HepG2 (cell line): ENCODE results near the gene PML. TPM values are rescaled to one million over a fixed set of nuclear protein-coding genes. Genes with fewer than 3 reads are reported as not detected.

Experiments used
- ATAC-seq: fragments of 200-7000 bp; cut with Tn5 transposase; 3 replicates; pipeline ENCODE4 v1.9.1; 2020; ENCODE audit warnings: mild to moderate bottlenecking, moderate library complexity
- BruUV-seq: library from RNA; stranded (reverse); fragments of 400-500 nt; replicated peaks from 2 replicates; lab custom pipeline; 2021; lab: Mats Ljungman, UMichigan
- CTCF ChIA-PET: fragments of 300-600 bp; formaldehyde crosslinking; extraction: SDS; loops from one replicate; lab custom pipeline; 2021; ENCODE audit warnings: low total read pairs, inconsistent platforms, low intra/inter-chr PET ratio; lab: Yijun Ruan, JAX
- POLR2A ChIA-PET: fragments of 350-600 bp; sonication (Branson Sonifier 250); formaldehyde crosslinking; loops from one replicate; lab custom pipeline; 2020; ENCODE audit warnings: antibody characterized with exemption, inconsistent platforms; lab: Yijun Ruan, JAX
- DNase-seq: peaks from one replicate; pipeline ENCODE4 v3.0.0-alpha.2; 2015; ENCODE audit warnings: low spot score
- FAIRE-seq: peaks from 3 replicates; lab custom pipeline; 2011; peaks lifted over from hg19 to GRCh38; lab: Jason Lieb, UNC
- H2AFZ ChIP-seq: one replicate; pipeline ENCODE4 v1.6.1; 2011; ENCODE audit warnings: low read length, inconsistent platforms
- H3K27ac ChIP-seq: fragments of 300-600 bp; 3 replicates; pipeline ENCODE4 v1.8.0; 2011; ENCODE audit warnings: mixed run types, mild to moderate bottlenecking, mixed read lengths, low read length, inconsistent platforms; ENCODE audit not compliant: insufficient read depth; ENCODE audit errors: extremely low read length
- H3K27me3 ChIP-seq, 2 experiments: fragments of 200-600 bp in 1 of 2; 2 replicates in 1 of 2; 3 replicates in 1 of 2; pipeline versions ENCODE4 v1.6.0 to v1.8.0; 2011; ENCODE audit warnings: low read length in 2 of 2, mild to moderate bottlenecking in 2 of 2, moderate library complexity in 2 of 2, inconsistent platforms in 1 of 2; ENCODE audit not compliant: insufficient read depth in 2 of 2, control insufficient read depth in 1 of 2
- H3K36me3 ChIP-seq, 2 experiments: fragments of 200-600 bp in 1 of 2; replicated peaks in 1 of 2; 2 replicates in 1 of 2; 3 replicates in 1 of 2; pipeline versions ENCODE4 v1.5.1 to v1.8.0; 2011; ENCODE audit warnings: low read length in 2 of 2, inconsistent platforms in 1 of 2; ENCODE audit not compliant: insufficient read depth in 2 of 2, control insufficient read depth in 1 of 2
- H3K4me1 ChIP-seq: 2 replicates; pipeline ENCODE4 v1.5.1; 2012; ENCODE audit warnings: low read length, inconsistent platforms; ENCODE audit not compliant: insufficient read depth
- H3K4me2 ChIP-seq: 2 replicates; pipeline ENCODE4 v1.6.0; 2011; ENCODE audit warnings: low read depth, low read length, inconsistent platforms
- H3K4me3 ChIP-seq, 3 experiments: fragments of 200-600 bp in 1 of 3; sonication (generic), shearing (Covaris generic) in 1 of 3; replicated peaks in 1 of 3; 2 replicates each; pipeline ENCODE4 v1.5.1; 2011 to 2016; ENCODE audit warnings: low read length in 3 of 3, inconsistent platforms in 2 of 3, low read depth in 2 of 3, mild to moderate bottlenecking in 2 of 3, control low read depth in 1 of 3, mixed read lengths in 1 of 3; ENCODE audit not compliant: insufficient read depth in 1 of 3
- H3K79me2 ChIP-seq: one replicate; pipeline ENCODE4 v1.6.1; 2011; ENCODE audit warnings: low read length, inconsistent platforms; ENCODE audit not compliant: insufficient read depth
- H3K9ac ChIP-seq: 2 replicates; pipeline ENCODE4 v1.6.0; 2011; ENCODE audit warnings: mild to moderate bottlenecking, low read depth, low read length, inconsistent platforms; ENCODE audit not compliant: insufficient read depth
- H3K9me3 ChIP-seq: 2 replicates; pipeline ENCODE4 v1.5.1; 2012; ENCODE audit warnings: mild to moderate bottlenecking, low read length
- H4K20me1 ChIP-seq: 2 replicates; pipeline ENCODE4 v1.6.0; 2011; ENCODE audit warnings: inconsistent platforms, mild to moderate bottlenecking, low read length, moderate library complexity; ENCODE audit not compliant: insufficient read depth
- ARID3A ChIP-seq: IDR thresholded peaks from 2 replicates; pipeline ENCODE4 v1.6.1; 2012; ENCODE audit warnings: low read depth, low read length, improper control_type of control experiment
- HMG20B ChIP-seq: conservative IDR thresholded peaks from 2 replicates; pipeline ENCODE4 v1.6.1; 2016; ENCODE audit warnings: missing genetic modification reagents, missing compliant biosample characterization
- KLF15 ChIP-seq: sonication (generic); formaldehyde crosslinking; IDR thresholded peaks from 2 replicates; pipeline ENCODE4 v1.8.1; 2023; ENCODE audit warnings: borderline replicate concordance, mild to moderate bottlenecking, inconsistent platforms, missing genetic modification reagents, mixed read lengths
- RBM22 ChIP-seq: fragments of 200-400 bp; formaldehyde crosslinking; optimal IDR thresholded peaks from 2 replicates; pipeline ENCODE3; 2017; ENCODE audit warnings: mild to moderate bottlenecking, low read length, moderate library complexity
- RCOR2 ChIP-seq: IDR thresholded peaks from 2 replicates; pipeline ENCODE4 v1.6.1; 2016; ENCODE audit warnings: missing biosample characterization, missing genetic modification reagents
- RFXANK ChIP-seq: IDR thresholded peaks from 2 replicates; pipeline ENCODE4 v1.6.1; 2016
- ZFAT ChIP-seq: sonication (generic); formaldehyde crosslinking; conservative IDR thresholded peaks from 2 replicates; pipeline ENCODE4 v1.8.1; 2023; ENCODE audit warnings: missing genetic modification reagents, inconsistent platforms
- ZFP41 ChIP-seq: sonication (generic); formaldehyde crosslinking; IDR thresholded peaks from 2 replicates; pipeline ENCODE4 v1.4.0; 2020; ENCODE audit warnings: mild to moderate bottlenecking, missing genetic modification reagents, borderline replicate concordance
- ZNF136 ChIP-seq: sonication (generic); formaldehyde crosslinking; IDR thresholded peaks from 2 replicates; pipeline ENCODE4 v1.8.1; 2022; ENCODE audit warnings: low read depth, mild to moderate bottlenecking, moderate library complexity, missing genetic modification reagents
- ZNF451 ChIP-seq: sonication (generic); formaldehyde crosslinking; IDR thresholded peaks from 2 replicates; pipeline ENCODE4 v1.5.0; 2020; ENCODE audit warnings: mild to moderate bottlenecking, missing genetic modification reagents
- ZNF607 ChIP-seq: sonication (generic); formaldehyde crosslinking; IDR thresholded peaks from 2 replicates; pipeline ENCODE4 v1.5.1; 2020; ENCODE audit warnings: missing genetic modification reagents, mild to moderate bottlenecking, borderline replicate concordance
- WGBS: methylation state at CpG from one replicate; pipeline ENCODE4 v1.1.6; 2017; ENCODE audit warnings: low lambda C conversion rate; 5-methylcytosine and 5-hydroxymethylcytosine counted together
- in situ Hi-C: cut with HindIII; loops from 2 replicates; pipeline ENCODE4 v1.10.0; 2017; ENCODE audit warnings: low pct_unique_long_range_greater_than_20kb; ENCODE audit not compliant: extremely low pct_ligation_motif_present
- intact Hi-C: fragments of 100-400 bp; cut with micrococcal nuclease; formaldehyde crosslinking; loops from one replicate; pipeline ENCODE4 v1.10.0; 2022; ENCODE audit not compliant: unreplicated experiment
- polyA plus RNA-seq, 8 experiments: library from polyadenylated mRNA; depleted of rRNA in 3 of 8; stranded (reverse) in 7 of 8; unstranded in 1 of 8; fragments of >200 nt; fragmentation: Illumina TruSeq in 4 of 8; extraction: Trizol in 4 of 8; gene quantifications; 2 replicates each; pipeline versions ENCODE4 v1.2.1 to v1.2.3, GENCODE V29; 2011 to 2016; ENCODE audit warnings: low read depth in 4 of 8, missing spikeins in 1 of 8, mixed read lengths in 1 of 8; ENCODE audit not compliant: insufficient read depth in 1 of 8
- total RNA-seq, 5 experiments: library from RNA; depleted of rRNA; stranded (reverse); fragments of >200 nt; fragmentation: Illumina TruSeq; extraction: Trizol; gene quantifications; 2 replicates each; pipeline ENCODE4 v1.2.3, GENCODE V29; 2016; ENCODE audit warnings: low read depth in 1 of 5

Gene PML
- total and polyA plus RNA-seq, 2 of the 13 experiments (the other 11 are each of a cell fraction or from before 2014, with no cell fraction given) = 2.9 to 3.9 TPM

GRCh38 chr15:74038707-74039655, 44.5 kb downstream of the PML start:
- no peak overlapping the region for H3K27ac ChIP-seq
- H3K27me3 ChIP-seq = 0 out of 5 replicates have a peak, but pooled peaks cover 1 to 6% of the 10 kb centered on the region in 2 experiments
- no peak for ATAC-seq
- no peak overlapping the region for H2AFZ ChIP-seq
- no peaks in the 10 kb centered on the region for H4K20me1 ChIP-seq
- in situ Hi-C loops (loop anchor here (5.0 kb wide), 1 partner anchor 72 kb away; no protein-coding TSS in a partner anchor), intact Hi-C loops (no loop called here)
- no TSS peak for BruUV-seq
- WGBS = 66% methylated on average over 9 of the region's 9 CpGs
- no peaks in the 10 kb centered on the region for H3K4me1 ChIP-seq
- H3K9me3 ChIP-seq = no peaks in the 10 kb centered on the region
- ChIA-PET POLR2A (no interaction called here), CTCF (no interaction called here)
- TF ChIP-seq KLF15 (CRISPR knock-in tag) (no peak), ZFP41 (CRISPR knock-in tag) (no peak), ZNF451 (no peak), ARID3A (no peak), HMG20B (CRISPR knock-in tag) (no peak), ZNF136 (CRISPR knock-in tag) (no peak), ZNF607 (CRISPR knock-in tag) (no peak), RBM22 (no peak), RCOR2 (CRISPR knock-in tag) (no peak), ZFAT (CRISPR knock-in tag) (no peak), RFXANK (CRISPR knock-in tag) (no peak)
- TF ChIP-seq, all 625 proteins: peak for 0
- DNase-seq (no peak), FAIRE-seq (no peak)
- Histone ChIP-seq H3K36me3 (peaks cover 1 to 12% of the 10 kb centered on the region in 2 experiments; a peak in 2 of 5 replicates), H3K4me2 (no peak overlapping the region), H3K79me2 (no peaks in the 10 kb centered on the region), H3K9ac (no peak overlapping the region), H3K4me3 (no peak overlapping the region)
